Type B pancreatic cell (in vitro differentiated cells): ENCODE measurements around the gene VPS13D. TPM values are rescaled to one million over a fixed set of nuclear protein-coding genes. Genes with fewer than 3 reads are reported as not detected.

Experiments used
- DNase-seq: peaks from one replicate; pipeline ENCODE4 v3.0.0; 2021; ENCODE audit warnings: mixed read lengths; ENCODE audit not compliant: unreplicated experiment; ENCODE audit errors: extremely low spot score
- H3K27ac Mint-ChIP-seq: 2 replicates; pipeline ENCODE4 v1.8.0; 2021; ENCODE audit warnings: mild to moderate bottlenecking, mixed read lengths
- H3K27me3 Mint-ChIP-seq: 2 replicates; pipeline ENCODE4 v1.8.0; 2021; ENCODE audit warnings: mixed read lengths
- H3K36me3 Mint-ChIP-seq: 2 replicates; pipeline ENCODE4 v1.8.0; 2021; ENCODE audit warnings: mixed read lengths
- H3K4me1 Mint-ChIP-seq: one replicate; pipeline ENCODE4 v1.8.0; 2021; ENCODE audit warnings: mixed read lengths; ENCODE audit not compliant: unreplicated experiment
- H3K4me3 Mint-ChIP-seq: 2 replicates; pipeline ENCODE4 v1.8.0; 2021; ENCODE audit warnings: mild to moderate bottlenecking, mixed read lengths
- H3K9me3 Mint-ChIP-seq: 2 replicates; pipeline ENCODE4 v1.8.0; 2021; ENCODE audit warnings: mixed read lengths
- total RNA-seq: library from RNA; stranded (reverse); gene quantifications from 2 replicates; pipeline ENCODE4 v1.2.1, GENCODE V29; 2021; ENCODE audit warnings: low replicate concordance
- TF ChIP-seq, protein P1 (sequence below): fragments of 200-600 bp; sonication (generic); conservative IDR thresholded peaks from 2 replicates; pipeline ENCODE4 v1.5.0; 2021; ENCODE audit warnings: antibody characterized with exemption, mild to moderate bottlenecking

Gene VPS13D
- total RNA-seq, 1 donor from 2014 or later: 43.4 TPM

DNA sequence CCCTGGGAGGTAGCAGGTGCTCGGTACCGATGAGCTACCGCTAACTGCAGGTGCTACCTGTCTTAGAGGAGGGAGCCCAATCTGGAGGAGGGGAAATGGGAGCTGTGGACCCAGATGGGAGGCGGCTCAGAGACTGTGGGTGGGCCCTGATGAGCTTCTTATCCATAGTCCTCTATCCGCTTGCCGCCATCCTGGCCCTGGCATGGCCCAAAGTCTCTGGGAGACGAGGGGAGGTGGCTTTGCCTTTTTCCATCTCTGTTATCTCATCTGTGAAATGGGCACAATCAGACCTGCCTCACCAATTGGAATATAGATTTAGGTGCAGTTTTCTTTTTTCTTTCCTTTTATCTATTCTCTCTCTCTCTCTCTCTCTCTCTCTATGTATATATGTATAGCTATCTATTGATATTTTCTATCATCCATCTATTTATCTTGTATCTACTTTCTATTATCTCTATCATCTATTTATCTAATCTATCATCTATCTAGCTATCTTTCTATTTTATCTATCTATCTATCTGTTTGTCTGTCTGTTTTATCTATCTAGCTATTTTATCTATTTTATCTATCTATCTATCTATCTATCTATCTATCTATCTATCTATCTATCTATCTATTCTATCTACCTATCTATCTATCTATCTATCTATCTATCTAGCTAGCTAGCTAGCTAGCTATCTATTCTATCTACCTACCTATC is 46.6 kb upstream of the VPS13D start:
- no peaks in the 10 kb centered on the region for H3K9me3 Mint-ChIP-seq
- TF ChIP-seq, protein P1, sequence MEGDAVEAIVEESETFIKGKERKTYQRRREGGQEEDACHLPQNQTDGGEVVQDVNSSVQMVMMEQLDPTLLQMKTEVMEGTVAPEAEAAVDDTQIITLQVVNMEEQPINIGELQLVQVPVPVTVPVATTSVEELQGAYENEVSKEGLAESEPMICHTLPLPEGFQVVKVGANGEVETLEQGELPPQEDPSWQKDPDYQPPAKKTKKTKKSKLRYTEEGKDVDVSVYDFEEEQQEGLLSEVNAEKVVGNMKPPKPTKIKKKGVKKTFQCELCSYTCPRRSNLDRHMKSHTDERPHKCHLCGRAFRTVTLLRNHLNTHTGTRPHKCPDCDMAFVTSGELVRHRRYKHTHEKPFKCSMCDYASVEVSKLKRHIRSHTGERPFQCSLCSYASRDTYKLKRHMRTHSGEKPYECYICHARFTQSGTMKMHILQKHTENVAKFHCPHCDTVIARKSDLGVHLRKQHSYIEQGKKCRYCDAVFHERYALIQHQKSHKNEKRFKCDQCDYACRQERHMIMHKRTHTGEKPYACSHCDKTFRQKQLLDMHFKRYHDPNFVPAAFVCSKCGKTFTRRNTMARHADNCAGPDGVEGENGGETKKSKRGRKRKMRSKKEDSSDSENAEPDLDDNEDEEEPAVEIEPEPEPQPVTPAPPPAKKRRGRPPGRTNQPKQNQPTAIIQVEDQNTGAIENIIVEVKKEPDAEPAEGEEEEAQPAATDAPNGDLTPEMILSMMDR: no peak
- peaks cover 5% of the 10 kb centered on the region for H3K27me3 Mint-ChIP-seq
- no peak for DNase-seq
- H3K27ac Mint-ChIP-seq: no peak overlapping the region
- peaks cover 19% of the 10 kb centered on the region for H3K4me1 Mint-ChIP-seq
- H3K4me3 Mint-ChIP-seq: no peak overlapping the region
- no peaks in the 10 kb centered on the region for H3K36me3 Mint-ChIP-seq

DNA sequence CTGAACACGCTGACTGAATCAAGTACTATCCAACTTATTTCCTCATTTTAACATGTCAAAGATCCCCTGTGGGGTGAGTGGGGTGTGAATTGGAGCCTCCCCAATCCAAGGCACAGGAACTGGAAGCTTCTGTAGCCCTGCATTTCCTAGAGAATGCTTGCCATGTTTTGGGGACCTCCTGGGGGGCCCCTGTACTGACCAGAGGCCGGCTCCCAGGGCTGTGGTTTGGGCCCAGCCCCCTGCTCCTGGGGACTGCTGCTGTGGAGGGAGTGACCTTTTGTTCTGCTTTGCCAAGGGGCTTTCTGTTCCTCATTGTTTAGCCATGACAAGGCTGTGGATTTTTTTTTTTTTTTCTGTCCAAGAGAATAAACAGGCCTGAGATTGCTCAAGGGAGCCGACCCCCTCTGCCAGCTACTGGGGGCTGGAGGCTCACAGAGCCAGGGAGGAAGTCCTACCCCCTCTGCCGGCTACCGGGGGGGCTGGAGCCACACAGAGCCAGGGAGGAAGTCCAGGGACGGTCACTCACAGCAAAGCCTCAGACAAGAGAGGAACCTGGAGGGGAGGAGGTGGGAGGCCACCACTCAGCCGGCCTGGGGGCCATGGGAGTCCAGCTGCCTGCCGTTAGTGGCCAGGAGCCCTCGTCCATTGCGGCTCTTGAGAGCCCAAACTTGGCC is 45.7 kb upstream of the VPS13D start:
- Mint-ChIP-seq H3K27me3 (no peaks in the 10 kb centered on the region), H3K27ac (peak overlapping the region; percentile 78), H3K9me3 (no peaks in the 10 kb centered on the region), H3K36me3 (no peaks in the 10 kb centered on the region), H3K4me1 (peaks cover 14% of the 10 kb centered on the region), H3K4me3 (peak overlapping the region; percentile 47)
- no peak for DNase-seq
- TF ChIP-seq, protein P1: peak; percentile 43

DNA sequence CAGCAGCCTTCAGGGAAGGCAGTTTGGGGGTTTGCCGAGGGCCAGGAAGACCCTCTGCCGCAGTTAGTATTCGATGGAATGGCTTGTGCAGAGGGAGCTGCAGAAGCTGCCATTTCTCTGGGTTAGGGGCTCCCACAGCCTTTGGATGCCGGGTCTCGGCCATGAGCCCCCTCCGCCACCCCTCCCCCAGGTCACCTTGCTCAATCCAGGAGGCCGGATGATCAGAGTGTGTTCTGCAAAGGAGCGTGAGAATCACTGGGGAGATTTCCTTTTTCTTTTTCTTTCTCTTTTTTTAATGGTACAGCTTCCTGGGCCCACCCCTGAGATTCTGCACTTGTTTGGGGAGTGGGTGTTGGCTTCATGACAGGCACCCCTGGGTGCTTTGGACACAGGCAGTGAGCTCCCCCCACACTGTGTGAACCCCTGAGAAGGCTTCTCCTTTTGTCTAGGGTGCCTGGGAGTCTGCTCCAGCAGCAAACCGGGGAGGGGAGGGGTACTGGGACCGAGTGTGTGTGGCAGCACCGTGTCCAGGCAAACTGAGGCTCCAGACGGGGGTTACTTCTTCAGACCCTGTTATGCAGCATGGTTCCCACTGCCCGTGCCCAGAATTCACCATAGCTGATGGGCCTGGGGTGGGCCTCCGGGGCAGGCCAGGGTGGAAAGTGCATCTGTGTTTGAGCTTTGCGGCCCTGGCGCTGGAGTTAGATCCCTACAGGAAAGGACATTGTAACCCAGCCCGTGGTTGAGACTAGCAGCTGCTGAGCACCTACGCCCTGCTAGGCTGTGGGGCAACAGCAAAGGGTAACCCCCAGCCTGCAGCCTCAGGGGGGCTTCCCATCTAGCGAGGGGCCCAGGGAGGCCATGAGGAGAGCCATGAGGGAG is 44.6 kb upstream of the VPS13D start:
- Mint-ChIP-seq H3K4me1 (peaks cover 14% of the 10 kb centered on the region), H3K9me3 (no peaks in the 10 kb centered on the region), H3K27me3 (peaks cover 2% of the 10 kb centered on the region), H3K36me3 (no peaks in the 10 kb centered on the region), H3K27ac (no peak overlapping the region), H3K4me3 (no peak overlapping the region)
- no peak for DNase-seq
- TF ChIP-seq, protein P1: no peak

DNA sequence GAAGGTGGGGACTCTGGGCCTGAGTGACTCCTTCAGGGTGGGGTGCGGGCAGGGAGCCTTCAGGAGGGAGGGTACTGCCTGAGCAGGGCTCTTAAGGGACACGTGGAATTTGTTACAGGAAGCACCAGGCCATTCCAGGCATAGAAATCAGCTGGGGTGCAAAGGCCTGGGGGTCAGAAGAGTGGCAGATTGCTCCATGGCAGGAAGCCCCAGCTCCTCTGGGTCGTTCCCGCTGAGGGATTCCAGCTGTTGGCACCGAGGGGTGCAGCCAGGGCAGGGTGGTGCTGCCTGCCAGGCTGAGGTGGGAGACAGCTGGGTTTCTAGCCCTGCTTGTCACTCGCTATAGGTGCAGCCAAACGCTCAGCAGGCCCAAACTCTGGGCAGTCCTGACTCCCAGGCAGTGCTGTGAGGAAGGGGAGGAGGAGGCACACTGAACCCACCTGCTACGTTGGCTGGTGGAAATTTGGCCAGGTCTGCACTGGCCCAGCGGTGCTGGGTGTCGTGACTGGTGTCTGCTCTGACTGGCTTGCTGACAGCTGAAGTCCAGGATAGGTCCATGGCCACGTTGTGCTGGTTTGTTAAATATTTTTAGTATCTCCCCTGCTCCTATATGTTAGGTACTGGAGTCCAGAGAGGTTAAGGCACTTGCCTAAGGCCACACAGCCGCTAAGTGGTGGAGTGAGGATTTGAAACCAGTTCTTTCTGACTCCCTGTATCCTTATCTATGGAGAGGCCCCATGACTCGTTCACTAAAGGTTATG is 43.7 kb upstream of the VPS13D start:
- no peak for DNase-seq
- H3K27ac Mint-ChIP-seq: no peak overlapping the region
- no peak overlapping the region for H3K4me3 Mint-ChIP-seq
- H3K4me1 Mint-ChIP-seq: peaks cover 14% of the 10 kb centered on the region
- no peaks in the 10 kb centered on the region for H3K9me3 Mint-ChIP-seq
- TF ChIP-seq, protein P1: no peak
- H3K36me3 Mint-ChIP-seq: no peaks in the 10 kb centered on the region
- peaks cover 6% of the 10 kb centered on the region for H3K27me3 Mint-ChIP-seq

DNA sequence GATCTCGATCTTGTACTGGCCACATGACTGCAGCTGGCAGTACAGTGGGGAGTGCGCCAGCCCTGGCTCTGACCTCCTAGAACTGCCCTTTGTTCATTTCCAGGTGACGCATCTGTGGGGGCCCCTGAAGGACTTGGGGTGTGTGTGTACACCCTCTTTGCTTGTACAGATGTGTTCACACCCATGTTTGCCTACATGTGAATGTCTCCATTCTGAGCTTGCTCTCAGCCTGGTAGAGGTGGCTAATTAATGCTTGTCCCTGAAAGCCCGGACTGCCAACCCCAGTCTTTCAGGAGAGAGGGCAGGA is 43.2 kb upstream of the VPS13D start:
- H3K27me3 Mint-ChIP-seq: peaks cover 6% of the 10 kb centered on the region
- H3K27ac Mint-ChIP-seq: no peak overlapping the region
- H3K36me3 Mint-ChIP-seq: no peaks in the 10 kb centered on the region
- DNase-seq: no peak
- TF ChIP-seq, protein P1: no peak
- H3K9me3 Mint-ChIP-seq: no peaks in the 10 kb centered on the region
- no peak overlapping the region for H3K4me3 Mint-ChIP-seq
- peaks cover 14% of the 10 kb centered on the region for H3K4me1 Mint-ChIP-seq
